Stimulated activated effector memory CD8-positive, alpha-beta T cell treated with anti-CD3 and anti-CD28 coated beads, Interleukin-12 subunit alpha, Interleukin-12 subunit beta, amount 100 ng/mL, for 72 hours (primary cell): ENCODE data around the gene RNF2.

Experiments
- ATAC-seq: fragments of 150-1000 bp; cut with Tn5 transposase; 2 replicates; pipeline ENCODE4 v1.10.0; 2021
- DNase-seq, 2 donors: peaks; one replicate each; pipeline ENCODE4 v3.0.0; 2021 to 2022; ENCODE audit warnings: low spot score in 2 of 2
- H3K27ac Mint-ChIP-seq: one replicate; pipeline ENCODE4 v1.8.0; 2022; ENCODE audit warnings: mild to moderate bottlenecking, mixed read lengths
- H3K36me3 Mint-ChIP-seq: one replicate; pipeline ENCODE4 v1.8.0; 2022; ENCODE audit warnings: mild to moderate bottlenecking, mixed read lengths
- H3K4me1 Mint-ChIP-seq: one replicate; pipeline ENCODE4 v1.8.0; 2022; ENCODE audit warnings: mixed read lengths
- H3K4me3 Mint-ChIP-seq: one replicate; pipeline ENCODE4 v1.8.0; 2022; ENCODE audit warnings: mild to moderate bottlenecking, mixed read lengths
- H3K9me3 Mint-ChIP-seq: one replicate; pipeline ENCODE4 v1.8.0; 2022; ENCODE audit warnings: mixed read lengths

The RNF2 gene

DNA sequence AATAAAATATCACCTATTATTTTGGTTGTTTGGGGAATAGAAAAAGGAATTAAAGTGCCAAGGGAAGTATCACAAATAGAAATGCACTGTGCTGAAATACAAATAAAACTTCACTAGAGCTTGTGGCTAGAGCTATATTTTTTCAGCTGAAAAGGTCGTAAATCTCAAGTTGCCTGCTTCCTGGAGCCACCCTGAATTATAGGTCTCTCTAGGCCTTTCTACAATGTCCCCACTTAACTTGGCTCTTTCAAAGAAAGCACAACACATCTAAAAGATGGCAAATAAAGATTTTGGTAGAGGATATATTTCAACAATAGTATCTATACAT lies 5.0 kb upstream of the RNF2 start:
- ATAC-seq = no peak
- Mint-ChIP-seq H3K9me3 (no peaks in the 10 kb centered on the region), H3K4me3 (no peak overlapping the region), H3K27ac (no peak overlapping the region), H3K4me1 (peaks cover 7% of the 10 kb centered on the region), H3K36me3 (no peaks in the 10 kb centered on the region)
- no peak for DNase-seq

DNA sequence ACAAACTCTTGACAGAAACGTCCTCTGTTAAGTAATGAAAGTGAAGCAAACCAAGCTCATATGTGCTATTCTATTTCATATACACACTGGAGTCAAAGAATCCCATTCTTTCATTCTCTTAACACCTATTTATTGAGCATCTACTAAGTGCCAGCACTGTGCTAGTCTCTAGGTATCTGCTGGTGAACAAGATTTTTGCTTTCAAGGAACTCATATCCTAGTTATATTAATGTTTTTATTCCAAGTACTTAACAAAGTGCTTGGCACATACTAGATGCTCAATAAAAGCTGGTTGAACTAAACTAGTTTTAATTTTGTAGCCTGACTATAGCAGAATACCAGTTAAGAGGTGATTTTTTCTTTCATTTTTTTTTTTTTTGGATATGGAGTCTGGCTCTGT lies 3.6 kb upstream of the RNF2 start:
- no peak for DNase-seq
- Mint-ChIP-seq H3K36me3 (peaks cover 7% of the 10 kb centered on the region), H3K9me3 (no peaks in the 10 kb centered on the region), H3K4me3 (no peak overlapping the region), H3K4me1 (peaks cover 14% of the 10 kb centered on the region), H3K27ac (no peak overlapping the region)
- no peak for ATAC-seq

DNA sequence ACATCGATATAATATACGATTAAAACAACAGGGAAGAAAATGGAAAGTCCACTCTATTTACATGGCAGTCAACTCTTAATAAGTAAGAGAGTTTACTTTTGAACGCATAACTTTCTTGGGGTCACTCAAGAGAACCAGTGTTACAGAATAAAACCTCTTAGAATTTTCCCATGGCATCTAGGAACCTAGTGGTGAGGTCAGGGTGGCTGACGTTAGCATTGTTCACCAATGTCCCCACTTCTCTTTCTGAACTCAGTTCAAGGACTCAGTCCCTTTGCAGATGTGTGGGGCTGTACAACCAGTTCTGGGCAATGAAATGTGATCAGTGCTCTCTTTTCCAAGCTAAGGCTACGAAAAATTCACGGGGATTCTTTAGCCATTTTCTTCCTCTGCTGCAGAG lies 2.6 kb upstream of the RNF2 start:
- DNase-seq (no peak), ATAC-seq (no peak)
- Mint-ChIP-seq H3K4me3 (no peak overlapping the region), H3K27ac (no peak overlapping the region), H3K4me1 (peaks cover 20% of the 10 kb centered on the region), H3K9me3 (no peaks in the 10 kb centered on the region), H3K36me3 (peaks cover 7% of the 10 kb centered on the region)

DNA sequence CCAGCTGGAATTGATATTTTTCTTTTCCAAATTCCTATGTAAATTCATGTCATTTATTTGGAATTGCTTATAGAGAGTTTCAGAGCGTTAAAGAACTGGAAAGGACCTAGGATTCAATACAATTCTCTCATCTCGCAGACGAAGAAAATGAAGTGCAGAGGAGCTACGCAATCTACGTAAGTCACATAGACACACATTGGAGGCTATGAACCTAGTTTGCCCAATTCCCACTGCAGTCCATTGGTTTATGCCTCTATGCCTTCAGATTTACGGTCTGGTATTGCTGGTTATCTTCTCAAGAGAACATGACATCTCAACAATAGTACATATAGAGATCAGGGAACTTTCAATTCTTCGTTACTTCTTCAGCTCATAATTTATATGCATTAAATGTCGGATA lies 971 bp upstream of the RNF2 start:
- no peak for DNase-seq
- peaks cover 7% of the 10 kb centered on the region for H3K36me3 Mint-ChIP-seq
- peak overlapping the region; percentile 91 for H3K4me3 Mint-ChIP-seq
- ATAC-seq = no peak
- H3K27ac Mint-ChIP-seq = peak overlapping the region; percentile 90
- H3K4me1 Mint-ChIP-seq = peaks cover 35% of the 10 kb centered on the region
- no peaks in the 10 kb centered on the region for H3K9me3 Mint-ChIP-seq

- DNase-seq (peak; percentile 3 to 61), ATAC-seq (peak; percentile 70)
- Mint-ChIP-seq H3K4me3 (peak overlapping the region; percentile 91), H3K27ac (peak overlapping the region; percentile 90), H3K9me3 (no peaks in the 10 kb centered on the region), H3K4me1 (peaks cover 41% of the 10 kb centered on the region), H3K36me3 (peaks cover 7% of the 10 kb centered on the region)
Measured at GRCh38 chr1:185045814-185046492, 595 bp downstream of the RNF2 start.

DNA sequence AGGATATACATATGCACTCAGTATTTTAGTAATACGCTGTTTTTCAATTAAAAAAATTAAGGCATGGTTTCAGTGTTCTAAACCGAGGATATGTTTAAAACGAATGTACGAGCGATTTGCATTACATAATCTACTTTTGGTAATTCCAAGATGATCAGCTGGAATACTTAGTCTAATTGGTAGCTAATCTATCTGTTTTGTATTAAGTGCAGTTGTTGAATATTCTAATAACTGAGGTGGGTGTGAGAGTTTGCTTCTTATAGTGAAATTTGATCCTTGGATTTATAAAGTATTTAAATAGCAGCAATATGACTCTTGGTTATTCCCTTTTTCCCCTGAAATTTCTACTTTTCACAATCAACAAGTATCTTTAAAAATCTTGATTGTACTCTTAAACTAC lies 1.3 kb downstream of the RNF2 start:
- Mint-ChIP-seq H3K27ac (peak overlapping the region; percentile 90), H3K36me3 (peaks cover 7% of the 10 kb centered on the region), H3K9me3 (no peaks in the 10 kb centered on the region), H3K4me3 (peak overlapping the region; percentile 91), H3K4me1 (peaks cover 46% of the 10 kb centered on the region)
- ATAC-seq (no peak), DNase-seq (no peak)

DNA sequence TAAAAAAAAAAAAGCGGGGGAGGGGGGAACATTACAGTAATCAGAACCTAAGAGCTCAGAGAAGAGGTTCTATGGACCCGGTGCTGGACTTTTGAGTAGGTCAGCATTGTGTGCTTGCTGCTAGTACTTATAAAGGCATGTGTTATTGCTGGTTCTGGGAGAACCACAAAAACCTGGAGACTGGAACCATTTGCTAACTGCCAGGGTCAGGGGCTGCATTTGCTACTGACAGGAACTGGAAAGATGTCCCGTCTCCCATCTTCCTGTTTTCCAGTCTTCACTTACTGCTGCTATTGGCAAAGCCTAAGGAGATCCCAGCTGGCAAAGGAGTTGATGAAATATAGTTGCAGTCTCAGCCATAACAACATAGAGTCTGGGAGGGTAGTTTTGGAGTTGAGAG lies 4.3 kb downstream of the RNF2 start:
- ATAC-seq = no peak
- Mint-ChIP-seq H3K4me3 (no peak overlapping the region), H3K36me3 (peaks cover 7% of the 10 kb centered on the region), H3K27ac (no peak overlapping the region), H3K4me1 (peaks cover 56% of the 10 kb centered on the region), H3K9me3 (peaks cover 2% of the 10 kb centered on the region)
- DNase-seq = no peak

- Mint-ChIP-seq H3K4me3 (no peak overlapping the region), H3K36me3 (peaks cover 5% of the 10 kb centered on the region), H3K9me3 (peaks cover 2% of the 10 kb centered on the region), H3K27ac (no peak overlapping the region), H3K4me1 (peaks cover 52% of the 10 kb centered on the region)
- no peak for DNase-seq
- no peak for ATAC-seq
Measured at GRCh38 chr1:185050823-185051451, 5.6 kb downstream of the RNF2 start.

DNA sequence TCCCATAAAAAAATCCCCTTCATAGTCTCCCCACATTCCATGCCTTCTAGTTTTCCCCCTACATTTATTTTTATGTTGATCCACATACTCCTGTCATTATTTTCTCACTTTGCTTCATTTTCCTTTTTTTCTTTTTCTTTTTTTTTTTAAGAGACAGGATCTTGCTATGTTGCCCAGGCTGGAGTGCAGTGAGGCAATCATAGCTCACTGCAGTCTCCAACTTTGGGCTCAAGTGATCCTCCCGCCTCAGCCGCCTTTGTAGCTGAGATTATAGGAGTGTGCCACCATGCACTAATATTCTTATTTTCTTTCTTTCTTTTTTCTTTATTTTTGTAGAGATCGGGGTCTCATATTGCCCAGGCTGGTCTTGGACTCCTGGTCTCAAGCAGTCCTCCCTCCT lies 7.8 kb downstream of the RNF2 start:
- Mint-ChIP-seq H3K36me3 (no peaks in the 10 kb centered on the region), H3K4me3 (no peak overlapping the region), H3K27ac (no peak overlapping the region), H3K9me3 (peaks cover 2% of the 10 kb centered on the region), H3K4me1 (peaks cover 39% of the 10 kb centered on the region)
- DNase-seq (no peak), ATAC-seq (no peak)

DNA sequence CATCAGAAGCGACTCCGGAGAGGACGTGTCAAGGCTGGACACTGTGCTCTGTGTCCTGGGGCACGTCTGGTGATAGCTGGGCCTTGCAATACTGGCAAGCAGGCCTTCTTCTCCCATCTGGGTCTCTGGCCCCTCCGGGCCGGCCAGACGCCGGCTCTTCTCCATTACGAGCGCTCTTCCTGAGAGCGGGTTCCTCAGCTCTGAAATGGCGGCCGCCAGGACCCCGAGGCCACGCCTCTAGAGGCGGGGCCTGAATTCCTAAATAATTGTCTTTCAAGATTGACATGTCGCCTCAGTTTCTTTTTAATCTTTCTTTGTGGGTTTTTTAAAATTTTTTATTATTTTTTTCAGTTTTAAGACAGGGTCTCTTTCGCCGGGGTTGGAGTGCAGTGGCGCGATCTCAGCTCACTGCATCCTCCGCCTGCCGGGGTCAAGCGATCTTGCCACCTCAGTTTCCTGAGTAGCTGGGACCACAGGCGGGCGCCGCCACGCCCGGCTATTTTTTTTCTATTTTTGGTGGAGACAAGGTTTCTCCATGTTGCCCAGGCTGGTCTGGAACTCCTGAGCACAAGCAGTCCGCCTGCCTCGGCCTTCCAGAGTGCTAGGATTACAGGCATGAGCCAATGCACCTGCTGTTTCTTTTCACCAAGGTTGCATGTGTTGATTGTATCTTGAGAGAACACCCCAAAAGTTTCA lies 9.2 kb downstream of the RNF2 start:
- Mint-ChIP-seq H3K36me3 (no peaks in the 10 kb centered on the region), H3K9me3 (peaks cover 2% of the 10 kb centered on the region), H3K4me1 (peaks cover 30% of the 10 kb centered on the region), H3K27ac (no peak overlapping the region), H3K4me3 (no peak overlapping the region)
- ATAC-seq (no peak), DNase-seq (no peak)

- peaks cover 42% of the 10 kb centered on the region for H3K4me1 Mint-ChIP-seq
- H3K27ac Mint-ChIP-seq = no peak overlapping the region
- no peaks in the 10 kb centered on the region for H3K9me3 Mint-ChIP-seq
- no peaks in the 10 kb centered on the region for H3K36me3 Mint-ChIP-seq
- no peak for ATAC-seq
- no peak overlapping the region for H3K4me3 Mint-ChIP-seq
- no peak for DNase-seq
Measured at GRCh38 chr1:185058110-185058509, 12.8 kb downstream of the RNF2 start.

DNA sequence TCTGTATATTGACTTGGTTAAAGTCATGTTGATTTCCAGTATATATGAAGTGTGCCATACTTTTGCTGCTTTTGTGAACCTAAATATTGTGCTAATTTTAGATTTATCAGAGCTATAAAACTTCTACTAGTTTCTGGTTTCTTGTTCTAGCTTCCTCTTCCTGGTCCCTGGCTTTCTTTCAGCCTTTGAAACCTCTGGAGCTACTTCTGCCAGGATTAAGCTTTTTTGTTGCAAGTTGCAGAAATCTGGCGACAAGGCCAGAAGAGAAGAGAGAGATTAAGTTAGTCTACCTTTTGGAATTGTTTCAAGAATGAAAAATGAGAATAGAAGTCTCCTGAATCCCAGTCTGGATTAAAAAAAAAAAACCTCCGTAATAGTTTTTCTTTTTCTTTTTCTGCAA lies 13.5 kb downstream of the RNF2 start:
- Mint-ChIP-seq H3K36me3 (no peaks in the 10 kb centered on the region), H3K27ac (no peak overlapping the region), H3K4me3 (no peak overlapping the region), H3K4me1 (peaks cover 45% of the 10 kb centered on the region), H3K9me3 (no peaks in the 10 kb centered on the region)
- DNase-seq = no peak
- ATAC-seq = no peak

DNA sequence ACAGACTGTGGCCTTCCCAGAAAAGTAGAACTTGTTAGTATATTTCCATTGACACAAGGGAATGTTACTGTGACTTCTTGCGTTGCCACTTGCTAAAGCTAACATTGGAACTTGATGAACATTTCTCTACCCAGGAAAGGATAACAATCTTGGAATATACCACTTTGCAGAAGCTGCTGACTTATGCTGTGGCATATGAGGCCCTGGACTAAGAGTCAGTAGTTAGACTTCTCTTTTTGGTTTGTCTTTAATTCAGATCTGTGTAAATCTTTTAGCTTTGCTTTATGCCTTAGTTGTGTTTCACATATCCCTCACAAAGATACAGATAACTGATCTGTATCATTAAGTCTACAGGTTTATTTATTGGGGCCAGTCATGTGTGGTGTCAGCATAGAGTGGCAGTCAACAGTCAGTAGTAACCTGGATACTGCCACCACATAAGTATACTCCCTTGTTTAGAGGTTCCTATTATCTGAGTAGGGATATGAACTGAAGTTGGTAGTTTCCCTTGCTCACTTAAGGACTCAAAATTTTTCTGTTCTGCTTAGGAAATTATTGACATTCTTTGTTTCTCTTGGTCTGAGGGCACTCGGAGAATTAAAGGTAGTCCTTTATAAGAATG lies 14.7 kb downstream of the RNF2 start:
- no peaks in the 10 kb centered on the region for H3K36me3 Mint-ChIP-seq
- H3K4me1 Mint-ChIP-seq = peaks cover 47% of the 10 kb centered on the region
- H3K9me3 Mint-ChIP-seq = no peaks in the 10 kb centered on the region
- DNase-seq = no peak
- peak overlapping the region; percentile 56 for H3K27ac Mint-ChIP-seq
- H3K4me3 Mint-ChIP-seq = no peak overlapping the region
- ATAC-seq = peak; percentile 54

GRCh38 chr1:185062710-185063370 lies 17.5 kb downstream of the RNF2 start:
- peaks cover 65% of the 10 kb centered on the region for H3K4me1 Mint-ChIP-seq
- no peak for DNase-seq
- H3K9me3 Mint-ChIP-seq = no peaks in the 10 kb centered on the region
- H3K4me3 Mint-ChIP-seq = peak overlapping the region; percentile 8
- peak; percentile 70 for ATAC-seq
- no peaks in the 10 kb centered on the region for H3K36me3 Mint-ChIP-seq
- H3K27ac Mint-ChIP-seq = peak overlapping the region; percentile 82

DNA sequence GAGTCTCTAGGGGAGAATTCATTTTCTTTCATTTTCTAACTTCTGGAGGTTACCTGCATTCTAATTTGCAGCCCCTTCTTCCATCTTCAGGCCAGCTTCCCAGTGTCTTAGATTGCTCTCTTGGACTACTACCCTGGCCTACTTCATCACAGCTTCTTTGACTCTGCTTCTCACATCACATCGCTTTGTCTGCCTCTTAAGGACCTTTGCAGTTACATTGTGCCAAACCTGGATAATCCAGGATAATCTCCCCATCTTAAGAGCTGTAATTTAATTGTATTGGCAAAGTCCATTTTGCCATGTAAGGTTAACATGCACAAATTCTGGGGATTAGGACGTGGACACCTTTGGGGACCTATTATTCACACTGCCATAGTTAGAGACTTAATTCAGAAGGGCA lies 18.4 kb downstream of the RNF2 start:
- Mint-ChIP-seq H3K36me3 (no peaks in the 10 kb centered on the region), H3K4me1 (peaks cover 65% of the 10 kb centered on the region), H3K9me3 (no peaks in the 10 kb centered on the region), H3K4me3 (no peak overlapping the region), H3K27ac (no peak overlapping the region)
- DNase-seq (no peak), ATAC-seq (no peak)
